B cell (primary cell): ENCODE data around the gene SCUBE1.
"Not testable (repeated sequence)": the region's sequence is repeated elsewhere in the genome, so short reads cannot be mapped to it uniquely, and the experiment has no call there.

Experiments used
- CTCF ChIP-seq: fragments of 200-600 bp; IDR thresholded peaks from one replicate; pipeline ENCODE4 v1.8.0; 2022; ENCODE audit warnings: antibody characterized with exemption, mild to moderate bottlenecking
- EZH2 ChIP-seq: IDR thresholded peaks from 2 replicates; pipeline ENCODE4 v1.6.1; 2012; ENCODE audit warnings: borderline replicate concordance, low read depth, mild to moderate bottlenecking, moderate library complexity, low read length; ENCODE audit not compliant: insufficient read depth, poor library complexity, severe bottlenecking

GRCh38 chr22:43355688-43356087 lies 12.5 kb upstream of the SCUBE1 start:
- not testable (repeated sequence) for TF ChIP-seq EZH2, CTCF
